GM18868 (cell line): ENCODE data around the gene KRTAP5-4.
A peak's percentile ranks its signal among the peaks of the same experiment; 100 is the strongest.

Source experiments
- ATAC-seq: cut with Tn5 transposase; IDR thresholded peaks from one replicate; pipeline ENCODE4 v1.9.1; 2021; ENCODE audit warnings: mild to moderate bottlenecking, moderate library complexity; ENCODE audit not compliant: unreplicated experiment

KRTAP5-4 gene

DNA sequence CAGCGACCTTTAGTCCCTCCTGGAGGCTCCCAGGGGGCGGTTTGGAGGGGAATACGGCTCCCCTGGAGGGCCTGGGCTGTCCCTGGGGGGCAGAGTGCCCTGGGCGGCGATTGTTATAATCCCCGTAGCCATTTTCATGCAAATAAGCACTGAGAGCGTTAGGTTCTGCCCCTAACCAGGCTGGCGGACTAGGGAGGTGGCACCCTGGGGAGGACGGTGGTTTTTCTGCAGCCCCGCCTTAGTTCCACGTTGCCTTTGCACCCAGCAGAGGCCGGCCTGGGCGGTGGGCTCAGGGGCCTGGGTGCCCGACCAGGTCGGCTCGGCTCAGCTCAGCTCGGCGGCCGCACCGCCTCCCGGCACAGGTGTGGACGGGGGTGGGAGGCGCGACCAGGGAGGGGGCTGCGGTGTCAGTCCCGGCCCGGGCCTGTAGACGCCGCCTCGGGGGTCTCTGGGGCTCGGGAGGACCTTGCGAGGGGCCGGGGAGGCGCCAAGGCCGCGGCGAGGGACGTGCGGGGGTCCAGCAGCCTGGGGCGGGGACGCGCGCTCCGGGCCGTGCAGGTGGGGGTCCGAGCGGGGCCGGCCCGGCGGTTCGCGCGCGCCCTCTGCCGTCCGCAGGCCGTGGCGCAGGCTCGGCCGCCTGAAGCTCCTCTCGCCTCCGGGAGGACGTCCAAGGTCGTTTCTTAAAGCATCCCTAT lies 47.6 kb downstream of the KRTAP5-4 start:
- no peak for ATAC-seq

GRCh38 chr11:1573903-1574237 lies 48.1 kb downstream of the KRTAP5-4 start:
- ATAC-seq = no peak

- no peak for ATAC-seq
Observed at GRCh38 chr11:1573077-1573902, 48.6 kb downstream of the KRTAP5-4 start.

GRCh38 chr11:1572197-1573076 lies 49.5 kb downstream of the KRTAP5-4 start, which contains the start of gene DUSP8:
TSS of gene DUSP8 (minus strand) at chr11:1572271. CDS start at chr11:1565826, 6,445 bp downstream.
- ATAC-seq = peak; percentile 58

DNA sequence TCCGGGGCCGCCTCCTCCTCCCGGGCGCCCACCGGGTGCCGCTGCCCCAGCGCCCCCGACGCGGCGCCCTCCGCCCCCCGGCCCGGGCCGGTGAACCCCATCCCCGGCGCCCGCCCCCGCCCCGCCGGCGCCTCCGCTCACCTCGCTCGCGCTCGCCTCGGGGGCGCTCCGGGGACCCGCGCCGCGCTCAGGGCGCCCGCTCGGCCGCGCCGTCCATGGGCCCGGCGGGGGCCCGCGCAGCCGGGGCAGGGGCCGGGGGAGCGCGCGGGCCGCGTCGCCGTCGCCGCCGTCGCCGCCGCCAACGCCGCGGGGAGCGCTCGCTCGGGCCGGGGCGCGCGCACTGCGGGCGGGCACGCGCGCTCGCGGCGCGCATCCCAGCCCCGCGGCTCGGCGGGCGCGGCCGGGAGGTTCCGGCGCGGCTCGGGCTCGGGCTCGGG lies 50.2 kb downstream of the KRTAP5-4 start:
- ATAC-seq = no peak
